Erythroblast (primary cell): ENCODE data around the gene DSCAML1.

Experiments
- DNase-seq, 2 experiments: peaks; one replicate each; lab custom pipeline; 2025; lab: John Stamatoyannopoulos, UW
- GATA1 ChIP-seq: IDR thresholded peaks from 2 replicates; pipeline ENCODE4 v1.6.1; 2011; ENCODE audit warnings: low read depth, mild to moderate bottlenecking, control low read depth, low read length, moderate library complexity
- POLR2A ChIP-seq: IDR thresholded peaks from 2 replicates; pipeline ENCODE4 v1.6.1; 2011; ENCODE audit warnings: mild to moderate bottlenecking, low read length

DSCAML1 gene

GRCh38 chr11:117610045-117610444, 187.0 kb downstream of the DSCAML1 start:
- TF ChIP-seq GATA1 (no peak), POLR2A (no peak)

GRCh38 chr11:117607449-117607848, 189.6 kb downstream of the DSCAML1 start:
- DNase-seq: no peak
- TF ChIP-seq GATA1: no peak
- no peak for TF ChIP-seq POLR2A

More at GRCh38 chr11:117610045-117610444, 187.0 kb downstream of the DSCAML1 start:
- no peak for DNase-seq

DNA sequence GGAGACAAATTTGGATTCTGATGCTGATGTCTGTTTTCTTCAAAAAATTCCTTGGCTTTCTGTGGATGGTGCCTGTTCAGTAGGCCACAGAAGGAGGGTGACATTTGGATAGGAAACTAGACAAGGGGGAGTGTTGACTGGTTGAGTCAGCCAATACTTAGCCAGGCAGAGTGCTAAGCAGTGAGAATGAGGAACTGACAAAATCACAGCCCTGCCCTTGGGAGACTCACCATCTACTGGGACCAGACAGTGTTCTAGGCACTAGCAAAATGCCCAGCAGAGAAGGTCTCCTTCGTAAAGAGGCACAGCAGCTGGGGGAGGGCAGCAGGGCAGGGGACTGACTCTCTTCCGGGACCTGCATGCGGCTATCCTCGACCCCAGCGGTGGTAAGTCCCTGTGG, 190.2 kb downstream of the DSCAML1 start:
- no peak for TF ChIP-seq POLR2A
- TF ChIP-seq GATA1: no peak
- no peak for DNase-seq

DNA sequence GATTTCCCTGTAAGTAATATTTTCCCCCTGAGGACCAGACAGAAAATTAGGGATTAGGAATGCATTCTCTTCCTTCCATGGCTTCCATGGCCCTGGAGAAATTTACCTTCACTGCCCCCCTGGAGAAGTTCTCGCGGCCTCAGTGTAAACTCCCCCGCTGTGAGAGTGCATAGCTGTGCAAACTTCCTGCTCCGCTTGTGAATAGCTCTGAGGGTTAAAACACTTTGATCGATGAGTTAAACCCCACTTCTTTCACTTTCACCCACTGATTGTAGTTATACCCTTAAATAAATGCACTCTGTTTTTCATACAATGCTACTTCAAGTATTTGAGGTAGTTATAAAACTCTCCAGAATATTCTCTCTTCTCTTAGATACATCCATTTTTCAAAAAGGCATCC, 190.8 kb downstream of the DSCAML1 start:
- DNase-seq: no peak
- TF ChIP-seq POLR2A: no peak
- TF ChIP-seq GATA1: no peak

- DNase-seq: no peak
- TF ChIP-seq POLR2A: no peak
- TF ChIP-seq GATA1: no peak
These were observed 191.7 kb downstream of the DSCAML1 start for GRCh38 chr11:117605331-117605730.

DNA sequence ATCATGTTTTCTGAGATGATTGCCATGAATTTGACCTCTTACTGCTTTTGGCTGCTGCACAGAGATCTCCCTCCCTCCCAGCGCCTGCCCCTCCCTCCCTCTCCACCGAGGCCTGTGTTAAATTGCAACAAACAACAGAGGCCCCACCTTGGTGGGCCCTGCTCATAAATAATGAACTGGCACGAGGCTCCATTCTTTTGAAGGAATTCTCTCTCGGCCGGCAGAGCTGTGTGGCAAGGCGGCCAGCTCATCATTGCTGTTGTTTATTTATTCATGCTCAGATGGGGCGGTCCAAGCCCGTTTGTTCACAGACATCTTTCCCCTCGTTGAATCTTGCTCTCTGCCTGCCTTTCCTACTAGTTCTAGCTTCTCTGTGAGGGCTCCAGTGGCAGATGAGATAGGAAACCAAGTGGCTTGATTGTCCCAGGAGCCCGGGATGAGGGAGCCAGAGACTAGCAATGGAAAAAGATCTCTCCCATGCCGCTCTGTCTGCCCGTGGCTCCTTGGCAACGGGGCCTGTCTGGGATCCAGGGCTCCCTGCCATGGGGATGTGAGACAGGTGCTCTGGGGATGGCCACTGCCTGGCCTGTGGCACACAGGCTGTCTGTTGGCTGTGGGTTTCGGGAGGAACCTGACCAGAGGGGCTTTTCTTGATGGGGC, 192.6 kb downstream of the DSCAML1 start:
- TF ChIP-seq POLR2A (no peak), GATA1 (no peak)
- DNase-seq: no peak

DNA sequence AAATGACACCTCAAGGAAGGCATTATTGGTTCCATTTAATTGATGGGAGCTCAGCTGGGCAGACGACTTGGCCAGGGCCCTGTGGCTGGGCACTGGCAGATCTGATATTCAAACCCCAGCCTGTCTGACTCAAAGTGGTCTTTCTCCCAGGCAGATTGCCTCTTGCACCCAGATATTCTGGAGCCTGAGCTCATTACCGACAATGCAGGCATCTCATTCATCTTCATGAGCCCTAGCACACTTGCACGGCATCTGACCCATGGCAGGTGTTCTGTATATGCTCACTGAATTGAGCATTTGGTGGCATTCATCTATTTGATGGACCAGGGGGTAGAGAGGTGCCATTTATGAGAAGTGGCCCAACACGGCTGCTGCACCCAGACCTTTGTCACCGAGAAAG, 193.1 kb downstream of the DSCAML1 start:
- no peak for DNase-seq
- TF ChIP-seq GATA1 (no peak), POLR2A (no peak)

- DNase-seq: no peak
- TF ChIP-seq POLR2A: no peak
These were observed 195.9 kb downstream of the DSCAML1 start for GRCh38 chr11:117601006-117601708.

DNA sequence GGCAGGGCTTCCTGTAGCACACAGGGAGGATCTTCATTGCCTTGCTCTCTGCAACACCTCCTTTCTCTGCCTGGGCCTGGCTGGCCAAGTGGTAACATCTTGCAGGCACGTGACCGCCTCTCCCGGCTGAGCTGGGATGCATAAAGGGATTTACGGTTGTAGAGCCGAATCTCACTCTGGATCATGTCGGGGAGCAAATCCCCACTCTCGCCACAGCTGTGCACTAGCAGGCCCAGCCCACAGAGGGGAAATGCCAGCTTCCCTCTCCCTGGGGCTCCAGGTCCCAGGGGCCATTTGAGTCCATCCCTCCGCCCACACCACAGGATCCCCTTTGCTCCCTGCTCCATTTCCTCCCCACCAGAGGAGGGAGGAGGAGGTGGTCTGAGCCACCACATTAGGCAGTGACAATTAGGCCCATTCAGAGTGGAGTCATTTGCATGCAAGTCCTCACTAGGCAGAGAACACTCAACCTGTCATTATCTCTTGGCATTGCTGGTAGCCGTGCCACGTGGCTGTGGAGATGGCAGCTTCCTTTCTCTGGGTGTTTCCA, 196.7 kb downstream of the DSCAML1 start:
- no peak for DNase-seq
- TF ChIP-seq GATA1 (no peak), POLR2A (no peak)

DNA sequence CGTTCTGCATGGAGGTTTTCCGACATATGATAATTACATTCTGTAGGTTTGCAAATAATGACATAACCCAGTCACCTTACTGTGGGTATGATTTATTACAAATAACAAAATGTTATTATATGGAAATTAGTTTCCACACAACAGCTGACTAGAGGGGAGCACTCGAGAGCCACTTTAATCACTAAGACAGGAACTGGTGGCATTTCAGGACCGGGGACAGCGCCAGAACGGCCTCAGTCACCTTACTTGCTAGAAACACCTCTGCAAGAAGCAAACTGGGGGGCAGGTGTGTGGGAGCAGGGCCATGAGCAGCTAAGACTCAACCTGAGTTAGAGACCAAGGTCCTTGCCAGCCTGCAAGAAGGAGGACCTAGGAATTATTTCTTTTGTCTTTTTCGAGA, 199.9 kb downstream of the DSCAML1 start:
- TF ChIP-seq POLR2A (no peak), GATA1 (no peak)
- DNase-seq: peak; percentile 43 to 47

GRCh38 chr11:117595440-117595839, 201.6 kb downstream of the DSCAML1 start:
- DNase-seq: peak in 1 of 2 experiments; percentile 8
- TF ChIP-seq GATA1 (no peak), POLR2A (no peak)

GRCh38 chr11:117594721-117595120, 202.3 kb downstream of the DSCAML1 start:
- no peak for TF ChIP-seq POLR2A
- TF ChIP-seq GATA1: no peak
- DNase-seq: no peak

GRCh38 chr11:117593065-117593464, 204.0 kb downstream of the DSCAML1 start:
- no peak for TF ChIP-seq GATA1
- no peak for TF ChIP-seq POLR2A

GRCh38 chr11:117591316-117592039, 205.5 kb downstream of the DSCAML1 start:
- TF ChIP-seq POLR2A (no peak), GATA1 (no peak)
- DNase-seq: no peak

More at GRCh38 chr11:117593065-117593464, 204.0 kb downstream of the DSCAML1 start:
- DNase-seq: no peak
